HEK293 (cell line): Measurements from ENCODE around the gene RAG1.

Experiments
- CTCF ChIA-PET: fragments of 350-600 bp; formaldehyde crosslinking; extraction: SDS; loops from one replicate; lab custom pipeline; 2021; ENCODE audit warnings: antibody characterized with exemption; lab: Yijun Ruan, JAX
- POLR2A ChIA-PET: fragments of 300-600 bp; formaldehyde crosslinking; extraction: SDS; loops from one replicate; lab custom pipeline; 2020; ENCODE audit warnings: antibody characterized with exemption, inconsistent platforms; lab: Yijun Ruan, JAX
- H3K27ac ChIP-seq: fragments of 200-500 bp; sonication (Bioruptor generic); 2 replicates; pipeline ENCODE4 v1.5.1; 2014; ENCODE audit warnings: low read depth, low read length, control low read depth, inconsistent platforms; ENCODE audit errors: extremely low read depth
- H3K36me3 ChIP-seq, 2 experiments: fragments of 200-500 bp in 1 of 2; sonication (Bioruptor generic) in 1 of 2; 1 replicate in 1 of 2; 2 replicates in 1 of 2; pipeline ENCODE4 v1.5.1; 2014 to 2017; ENCODE audit warnings: inconsistent platforms in 2 of 2, low read length in 2 of 2; ENCODE audit not compliant: control insufficient read depth in 2 of 2, insufficient read depth in 1 of 2
- H3K4me1 ChIP-seq: fragments of 200-500 bp; sonication (Bioruptor generic); 2 replicates; pipeline ENCODE4 v1.5.1; 2014; ENCODE audit warnings: mild to moderate bottlenecking, low read length, inconsistent platforms; ENCODE audit not compliant: control insufficient read depth, insufficient read depth
- H3K4me3 ChIP-seq: 2 replicates; pipeline ENCODE4 v1.5.1; 2011; ENCODE audit warnings: low read depth, mild to moderate bottlenecking, control low read depth, low read length, moderate library complexity
- H3K9me3 ChIP-seq: fragments of 200-500 bp; sonication (Bioruptor generic); 2 replicates; pipeline ENCODE4 v1.5.1; 2014; ENCODE audit warnings: low read depth, low read length, inconsistent platforms; ENCODE audit not compliant: control insufficient read depth, insufficient read depth
- EGR2 ChIP-seq: fragments of 450-650 bp; formaldehyde crosslinking; IDR thresholded peaks from 2 replicates; pipeline ENCODE4 v1.5.1; 2016; ENCODE audit warnings: low read depth, missing biosample characterization, missing genetic modification characterization
- KLF9 ChIP-seq: fragments of 450-650 bp; formaldehyde crosslinking; IDR thresholded peaks from 2 replicates; pipeline ENCODE4 v1.5.1; 2016; ENCODE audit warnings: missing biosample characterization, missing genetic modification characterization, low read depth
- ZNF155 ChIP-seq: fragments of 450-650 bp; formaldehyde crosslinking; IDR thresholded peaks from 2 replicates; pipeline ENCODE4 v1.5.1; 2016; ENCODE audit warnings: missing biosample characterization, missing genetic modification characterization
- ZNF174 ChIP-seq: fragments of 450-650 bp; formaldehyde crosslinking; IDR thresholded peaks from 2 replicates; pipeline ENCODE4 v1.5.0; 2017; ENCODE audit warnings: missing biosample characterization, mild to moderate bottlenecking, missing genetic modification characterization
- ZNF19 ChIP-seq: fragments of 450-650 bp; formaldehyde crosslinking; IDR thresholded peaks from 2 replicates; pipeline ENCODE4; 2016; ENCODE audit warnings: missing biosample characterization, missing genetic modification characterization, low read depth
- ZNF214 ChIP-seq: fragments of 450-650 bp; formaldehyde crosslinking; IDR thresholded peaks from 2 replicates; pipeline ENCODE4 v1.5.1; 2017; ENCODE audit warnings: missing biosample characterization, mild to moderate bottlenecking, missing genetic modification characterization, borderline replicate concordance
- ZNF266 ChIP-seq: fragments of 450-650 bp; formaldehyde crosslinking; IDR thresholded peaks from 2 replicates; pipeline ENCODE4 v1.5.1; 2016; ENCODE audit warnings: missing biosample characterization, missing genetic modification characterization, low read depth
- ZNF324 ChIP-seq: fragments of 450-650 bp; formaldehyde crosslinking; IDR thresholded peaks from 2 replicates; pipeline ENCODE4 v1.5.1; 2016; ENCODE audit warnings: missing biosample characterization, missing genetic modification characterization
- ZNF404 ChIP-seq: fragments of 450-650 bp; formaldehyde crosslinking; IDR thresholded peaks from 2 replicates; pipeline ENCODE4 v1.5.1; 2017; ENCODE audit warnings: missing biosample characterization, missing genetic modification characterization
- ZNF433 ChIP-seq: fragments of 450-650 bp; formaldehyde crosslinking; IDR thresholded peaks from 2 replicates; pipeline ENCODE4 v1.5.1; 2016; ENCODE audit warnings: missing biosample characterization, missing genetic modification characterization, low read depth
- ZNF514 ChIP-seq: fragments of 450-650 bp; formaldehyde crosslinking; IDR thresholded peaks from 2 replicates; pipeline ENCODE4 v1.5.1; 2016; ENCODE audit warnings: missing biosample characterization, missing genetic modification characterization
- ZNF530 ChIP-seq: fragments of 450-650 bp; formaldehyde crosslinking; IDR thresholded peaks from 2 replicates; pipeline ENCODE4 v1.5.1; 2016; ENCODE audit warnings: low read depth, missing biosample characterization, missing genetic modification characterization
- ZNF585B ChIP-seq: fragments of 450-650 bp; formaldehyde crosslinking; IDR thresholded peaks from 2 replicates; pipeline ENCODE4 v1.5.1; 2016; ENCODE audit warnings: missing biosample characterization, missing genetic modification characterization
- ZNF623 ChIP-seq: fragments of 450-650 bp; formaldehyde crosslinking; IDR thresholded peaks from 2 replicates; pipeline ENCODE4 v1.5.1; 2016; ENCODE audit warnings: missing biosample characterization, missing genetic modification characterization
- ZNF654 ChIP-seq: fragments of 450-650 bp; formaldehyde crosslinking; IDR thresholded peaks from 2 replicates; pipeline ENCODE4 v1.5.1; 2016; ENCODE audit warnings: low read depth, missing biosample characterization, missing genetic modification characterization
- ZNF660 ChIP-seq: fragments of 450-650 bp; IDR thresholded peaks from 2 replicates; pipeline ENCODE4 v1.5.1; 2018; ENCODE audit warnings: missing biosample characterization, mild to moderate bottlenecking, missing genetic modification characterization
- ZNF670 ChIP-seq: fragments of 450-650 bp; formaldehyde crosslinking; IDR thresholded peaks from 2 replicates; pipeline ENCODE4 v1.5.1; 2016; ENCODE audit warnings: missing biosample characterization, missing genetic modification characterization, low read depth
- ZNF677 ChIP-seq: fragments of 450-650 bp; IDR thresholded peaks from 2 replicates; pipeline ENCODE4 v1.5.0; 2018; ENCODE audit warnings: missing biosample characterization, mild to moderate bottlenecking, missing genetic modification characterization, moderate library complexity
- ZNF707 ChIP-seq: fragments of 450-650 bp; formaldehyde crosslinking; IDR thresholded peaks from 2 replicates; pipeline ENCODE4 v1.5.1; 2016; ENCODE audit warnings: missing biosample characterization, missing genetic modification characterization
- ZNF768 ChIP-seq: fragments of 450-650 bp; formaldehyde crosslinking; IDR thresholded peaks from 2 replicates; pipeline ENCODE4 v1.5.1; 2018; ENCODE audit warnings: missing biosample characterization, mild to moderate bottlenecking, missing genetic modification characterization
- ZNF837 ChIP-seq: fragments of 450-650 bp; formaldehyde crosslinking; IDR thresholded peaks from 2 replicates; pipeline ENCODE4 v1.5.1; 2016; ENCODE audit warnings: missing biosample characterization, missing genetic modification characterization
- ZSCAN30 ChIP-seq: fragments of 450-650 bp; IDR thresholded peaks from 2 replicates; pipeline ENCODE4 v1.5.1; 2018; ENCODE audit warnings: missing biosample characterization, mild to moderate bottlenecking, missing genetic modification characterization, moderate library complexity
- TF ChIP-seq, protein P1 (sequence below): fragments of 450-650 bp; formaldehyde crosslinking; IDR thresholded peaks from 2 replicates; pipeline ENCODE4 v1.5.1; 2016; ENCODE audit warnings: missing biosample characterization, missing genetic modification characterization
- TF ChIP-seq, protein P2 (sequence below): fragments of 450-650 bp; formaldehyde crosslinking; IDR thresholded peaks from 2 replicates; pipeline ENCODE4 v1.5.1; 2016; ENCODE audit warnings: missing biosample characterization, missing genetic modification characterization
- TF ChIP-seq, protein P3 (sequence below): fragments of 450-650 bp; formaldehyde crosslinking; IDR thresholded peaks from 2 replicates; pipeline ENCODE4 v1.5.1; 2016; ENCODE audit warnings: missing biosample characterization, missing genetic modification characterization

The RAG1 gene

DNA sequence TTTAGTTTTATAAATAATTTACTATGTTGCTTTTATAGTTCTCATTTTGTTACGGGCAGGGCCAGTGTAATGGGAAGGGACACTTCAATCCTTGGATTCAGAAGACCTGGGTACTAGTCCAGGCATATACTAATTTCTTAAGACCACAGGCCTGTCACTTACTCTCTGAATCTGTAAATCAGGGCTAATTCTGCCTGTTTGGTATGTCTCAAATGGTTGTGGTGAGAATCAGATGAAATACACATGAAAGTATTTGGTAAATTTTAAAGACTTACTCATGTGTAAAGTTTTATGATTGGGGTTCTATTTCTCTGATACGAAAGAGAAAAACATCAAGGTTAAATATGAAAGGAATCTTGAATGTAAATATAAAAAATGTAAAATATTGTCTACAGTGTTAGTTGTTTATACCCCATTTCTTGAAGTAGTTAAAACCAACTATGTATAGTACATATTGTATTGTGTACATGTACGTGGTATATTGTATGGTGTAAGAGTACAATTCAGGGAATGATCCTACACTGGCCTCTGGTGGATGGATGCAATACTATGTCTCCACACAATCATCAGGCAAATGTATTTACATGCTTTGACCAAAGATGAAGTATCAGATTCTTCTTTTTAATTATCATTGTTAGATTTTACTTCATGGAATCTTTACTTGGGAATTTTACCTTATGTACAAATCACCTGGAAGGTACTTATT, 54.8 kb downstream of the RAG1 start:
- Histone ChIP-seq H3K27ac (no peak overlapping the region), H3K4me3 (no peak overlapping the region), H3K9me3 (no peaks in the 10 kb centered on the region)
- CTCF ChIA-PET: interaction anchor here (0.6 to 5.5 kb wide), 6 partner anchors 34 to 146 kb away, joined by 3 to 60 read pairs (median 9); no protein-coding TSS in a partner anchor
- no peak for TF ChIP-seq ZSCAN30 (tag by site-specific recombination)
- no peak for TF ChIP-seq ZNF768 (tag by site-specific recombination)
- TF ChIP-seq ZNF654 (tag by site-specific recombination): peak; percentile 65
- no peak for TF ChIP-seq EGR2 (tag by site-specific recombination)
- TF ChIP-seq, all 188 proteins: peak for 1
- H3K4me1 ChIP-seq: no peaks in the 10 kb centered on the region; the same call in 1 of the 2 replicates
- no peaks in the 10 kb centered on the region for H3K36me3 ChIP-seq
- POLR2A ChIA-PET: no interaction called here

DNA sequence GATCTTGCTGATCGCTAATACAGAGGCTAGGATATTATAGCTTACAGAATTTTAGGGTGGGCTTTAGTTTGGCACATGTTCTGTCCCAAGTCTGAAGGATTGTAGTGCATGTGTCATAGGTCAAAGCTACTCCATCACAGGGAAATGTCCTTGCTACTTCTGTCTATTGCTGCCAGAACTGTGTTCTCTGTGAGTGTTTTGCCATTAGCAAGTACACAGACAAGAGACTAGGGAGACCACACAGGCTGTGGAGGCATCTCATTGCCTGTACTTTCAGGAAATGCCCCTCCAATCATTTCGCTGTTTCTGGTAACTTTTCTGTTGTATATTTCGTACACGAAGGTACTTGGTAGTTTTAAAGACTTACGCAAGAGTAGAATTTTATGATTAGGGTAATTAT, 55.7 kb downstream of the RAG1 start:
- ChIA-PET CTCF (interaction anchor here (0.7 to 2.9 kb wide), 4 partner anchors 50 to 147 kb away, joined by 3 to 23 read pairs (median 9); no protein-coding TSS in a partner anchor), POLR2A (no interaction called here)
- Histone ChIP-seq H3K9me3 (no peaks in the 10 kb centered on the region), H3K27ac (no peak overlapping the region), H3K4me3 (no peak overlapping the region), H3K4me1 (no peaks in the 10 kb centered on the region; the same call in 1 of the 2 replicates), H3K36me3 (no peaks in the 10 kb centered on the region)
- TF ChIP-seq ZNF677 (tag by site-specific recombination): no peak
- no peak for TF ChIP-seq ZNF585B (tag by site-specific recombination)
- no peak for TF ChIP-seq ZNF837
- no peak for TF ChIP-seq KLF9 (tag by site-specific recombination)
- TF ChIP-seq ZNF660 (tag by site-specific recombination): no peak
- TF ChIP-seq ZNF19 (tag by site-specific recombination): no peak
- TF ChIP-seq ZNF433 (tag by site-specific recombination): no peak
- TF ChIP-seq ZNF155 (tag by site-specific recombination): no peak

DNA sequence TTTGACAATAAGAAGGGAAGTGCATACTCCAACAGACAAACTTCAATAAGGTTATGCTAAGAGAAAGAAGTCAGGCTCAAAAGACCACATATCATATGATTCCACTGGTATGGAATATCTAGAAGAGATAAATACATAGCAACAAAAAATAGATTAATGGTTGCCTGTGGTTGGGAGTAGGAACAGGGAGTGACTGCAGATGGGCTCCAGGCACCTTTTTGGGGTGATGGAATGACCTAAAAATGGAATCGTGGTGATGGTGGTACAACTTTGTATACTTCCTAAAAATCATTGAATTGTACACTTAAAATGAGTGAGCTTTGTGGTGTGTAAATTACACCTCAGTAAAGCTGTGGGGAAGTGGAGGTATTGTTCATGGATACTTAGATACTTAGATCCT, 59.2 kb downstream of the RAG1 start:
- Histone ChIP-seq H3K9me3 (no peaks in the 10 kb centered on the region), H3K4me3 (no peak overlapping the region), H3K27ac (no peak overlapping the region), H3K4me1 (0 out of 2 replicates have a peak, but pooled peaks cover 2% of the 10 kb centered on the region), H3K36me3 (no peaks in the 10 kb centered on the region)
- ChIA-PET CTCF (interaction anchor here (0.6 to 1.9 kb wide), 5 partner anchors 46 to 1115 kb away, joined by 3 to 10 read pairs (median 5); no protein-coding TSS in a partner anchor), POLR2A (no interaction called here)
- TF ChIP-seq ZNF623 (tag by site-specific recombination) (no peak), ZNF174 (tag by site-specific recombination) (no peak), ZNF324 (tag by site-specific recombination) (no peak), ZNF530 (tag by site-specific recombination) (no peak), ZNF707 (tag by site-specific recombination) (no peak), ZNF404 (tag by site-specific recombination) (no peak), ZNF214 (tag by site-specific recombination) (no peak), EGR2 (tag by site-specific recombination) (no peak), ZNF514 (tag by site-specific recombination) (no peak), ZNF266 (tag by site-specific recombination) (no peak), ZNF670 (tag by site-specific recombination) (no peak)
- TF ChIP-seq, protein P1, sequence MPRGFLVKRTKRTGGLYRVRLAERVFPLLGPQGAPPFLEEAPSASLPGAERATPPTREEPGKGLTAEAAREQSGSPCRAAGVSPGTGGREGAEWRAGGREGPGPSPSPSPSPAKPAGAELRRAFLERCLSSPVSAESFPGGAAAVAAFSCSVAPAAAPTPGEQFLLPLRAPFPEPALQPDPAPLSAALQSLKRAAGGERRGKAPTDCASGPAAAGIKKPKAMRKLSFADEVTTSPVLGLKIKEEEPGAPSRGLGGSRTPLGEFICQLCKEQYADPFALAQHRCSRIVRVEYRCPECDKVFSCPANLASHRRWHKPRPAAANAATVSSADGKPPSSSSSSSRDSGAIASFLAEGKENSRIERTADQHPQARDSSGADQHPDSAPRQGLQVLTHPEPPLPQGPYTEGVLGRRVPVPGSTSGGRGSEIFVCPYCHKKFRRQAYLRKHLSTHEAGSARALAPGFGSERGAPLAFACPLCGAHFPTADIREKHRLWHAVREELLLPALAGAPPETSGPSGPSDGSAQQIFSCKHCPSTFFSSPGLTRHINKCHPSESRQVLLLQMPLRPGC (tag by site-specific recombination): no peak
- TF ChIP-seq, protein P2, sequence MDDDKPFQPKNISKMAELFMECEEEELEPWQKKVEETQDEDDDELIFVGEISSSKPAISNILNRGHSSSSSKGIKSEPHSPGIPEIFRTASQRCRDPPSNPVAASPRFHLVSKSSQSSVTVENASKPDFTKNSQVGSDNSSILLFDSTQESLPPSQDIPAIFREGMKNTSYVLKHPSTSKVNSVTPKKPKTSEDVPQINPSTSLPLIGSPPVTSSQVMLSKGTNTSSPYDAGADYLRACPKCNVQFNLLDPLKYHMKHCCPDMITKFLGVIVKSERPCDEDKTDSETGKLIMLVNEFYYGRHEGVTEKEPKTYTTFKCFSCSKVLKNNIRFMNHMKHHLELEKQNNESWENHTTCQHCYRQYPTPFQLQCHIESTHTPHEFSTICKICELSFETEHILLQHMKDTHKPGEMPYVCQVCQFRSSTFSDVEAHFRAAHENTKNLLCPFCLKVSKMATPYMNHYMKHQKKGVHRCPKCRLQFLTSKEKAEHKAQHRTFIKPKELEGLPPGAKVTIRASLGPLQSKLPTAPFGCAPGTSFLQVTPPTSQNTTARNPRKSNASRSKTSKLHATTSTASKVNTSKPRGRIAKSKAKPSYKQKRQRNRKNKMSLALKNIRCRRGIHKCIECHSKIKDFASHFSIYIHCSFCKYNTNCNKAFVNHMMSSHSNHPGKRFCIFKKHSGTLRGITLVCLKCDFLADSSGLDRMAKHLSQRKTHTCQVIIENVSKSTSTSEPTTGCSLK (tag by site-specific recombination): no peak
- TF ChIP-seq, protein P3, sequence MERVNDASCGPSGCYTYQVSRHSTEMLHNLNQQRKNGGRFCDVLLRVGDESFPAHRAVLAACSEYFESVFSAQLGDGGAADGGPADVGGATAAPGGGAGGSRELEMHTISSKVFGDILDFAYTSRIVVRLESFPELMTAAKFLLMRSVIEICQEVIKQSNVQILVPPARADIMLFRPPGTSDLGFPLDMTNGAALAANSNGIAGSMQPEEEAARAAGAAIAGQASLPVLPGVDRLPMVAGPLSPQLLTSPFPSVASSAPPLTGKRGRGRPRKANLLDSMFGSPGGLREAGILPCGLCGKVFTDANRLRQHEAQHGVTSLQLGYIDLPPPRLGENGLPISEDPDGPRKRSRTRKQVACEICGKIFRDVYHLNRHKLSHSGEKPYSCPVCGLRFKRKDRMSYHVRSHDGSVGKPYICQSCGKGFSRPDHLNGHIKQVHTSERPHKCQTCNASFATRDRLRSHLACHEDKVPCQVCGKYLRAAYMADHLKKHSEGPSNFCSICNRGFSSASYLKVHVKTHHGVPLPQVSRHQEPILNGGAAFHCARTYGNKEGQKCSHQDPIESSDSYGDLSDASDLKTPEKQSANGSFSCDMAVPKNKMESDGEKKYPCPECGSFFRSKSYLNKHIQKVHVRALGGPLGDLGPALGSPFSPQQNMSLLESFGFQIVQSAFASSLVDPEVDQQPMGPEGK (tag by site-specific recombination): no peak
